GM04504 (cell line): Measurements from ENCODE around the gene HERPUD1.
"Not testable (repeated sequence)": the region's sequence is repeated elsewhere in the genome, so short reads cannot be mapped to it uniquely, and the experiment has no call there.

ENCODE experiments used
- DNase-seq: peaks from one replicate; pipeline ENCODE4 v3.0.0-alpha.2; 2012; ENCODE audit warnings: low read depth

The HERPUD1 gene, protein sequence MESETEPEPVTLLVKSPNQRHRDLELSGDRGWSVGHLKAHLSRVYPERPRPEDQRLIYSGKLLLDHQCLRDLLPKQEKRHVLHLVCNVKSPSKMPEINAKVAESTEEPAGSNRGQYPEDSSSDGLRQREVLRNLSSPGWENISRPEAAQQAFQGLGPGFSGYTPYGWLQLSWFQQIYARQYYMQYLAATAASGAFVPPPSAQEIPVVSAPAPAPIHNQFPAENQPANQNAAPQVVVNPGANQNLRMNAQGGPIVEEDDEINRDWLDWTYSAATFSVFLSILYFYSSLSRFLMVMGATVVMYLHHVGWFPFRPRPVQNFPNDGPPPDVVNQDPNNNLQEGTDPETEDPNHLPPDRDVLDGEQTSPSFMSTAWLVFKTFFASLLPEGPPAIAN

DNA sequence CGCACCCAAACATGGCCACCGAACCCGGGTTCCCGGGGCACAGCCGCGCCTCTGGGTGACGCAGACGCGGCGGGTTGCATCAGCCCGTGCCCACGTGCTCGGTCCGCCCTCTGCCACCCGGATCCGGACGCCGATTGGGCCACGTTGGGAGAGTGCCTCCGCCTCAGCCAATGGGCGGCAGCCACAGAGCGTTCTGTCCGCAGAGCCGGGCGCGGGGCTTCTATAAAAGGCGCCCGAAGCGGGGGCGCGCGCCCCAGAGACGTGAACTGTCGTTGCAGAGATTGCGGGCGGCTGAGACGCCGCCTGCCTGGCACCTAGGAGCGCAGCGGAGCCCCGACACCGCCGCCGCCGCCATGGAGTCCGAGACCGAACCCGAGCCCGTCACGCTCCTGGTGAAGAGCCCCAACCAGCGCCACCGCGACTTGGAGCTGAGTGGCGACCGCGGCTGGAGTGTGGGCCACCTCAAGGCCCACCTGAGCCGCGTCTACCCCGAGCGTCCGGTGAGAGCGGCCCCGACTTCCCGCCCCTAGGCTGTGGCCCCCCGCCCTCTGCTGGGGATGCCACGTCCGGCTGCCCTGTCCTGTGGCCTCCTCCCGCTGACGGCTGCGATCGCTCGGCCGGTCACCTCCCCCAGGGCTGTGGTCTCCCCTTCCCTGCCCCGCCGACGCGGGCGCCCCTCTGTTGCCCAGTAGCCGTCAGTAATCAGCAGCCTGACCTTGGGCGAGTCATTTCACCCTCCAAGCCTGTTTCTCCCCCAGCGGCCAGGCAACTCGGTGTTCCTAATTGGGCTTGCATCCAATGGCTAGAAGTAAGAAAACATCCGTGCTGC is at the start of gene HERPUD1:
HERPUD1 (plus strand) TSS at position 251 of the 829 bp plus-strand sequence; CDS start at position 354, 103 bp downstream.
- peak; percentile 97 for DNase-seq

DNA sequence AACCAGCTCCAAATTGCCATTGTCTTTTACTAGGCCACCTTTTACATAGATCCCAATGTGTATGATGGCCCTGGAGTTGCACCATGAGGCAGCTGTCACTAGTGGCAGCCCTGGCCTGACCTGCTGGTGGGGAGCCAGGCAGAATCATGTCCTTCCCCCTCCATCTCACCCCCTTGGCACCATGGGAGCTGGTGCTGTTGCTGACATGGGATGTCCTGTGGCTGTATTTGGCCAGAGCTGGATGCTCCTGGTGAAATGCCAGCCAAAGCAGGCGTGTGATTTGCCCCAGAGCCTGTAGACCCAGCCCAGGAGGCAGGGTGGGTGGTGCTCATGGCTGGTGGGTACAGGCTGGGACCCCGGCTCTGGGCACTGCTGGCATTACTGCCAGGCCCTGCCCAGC is 48.4 kb upstream of the HERPUD1 start:
- no peak for DNase-seq

DNA sequence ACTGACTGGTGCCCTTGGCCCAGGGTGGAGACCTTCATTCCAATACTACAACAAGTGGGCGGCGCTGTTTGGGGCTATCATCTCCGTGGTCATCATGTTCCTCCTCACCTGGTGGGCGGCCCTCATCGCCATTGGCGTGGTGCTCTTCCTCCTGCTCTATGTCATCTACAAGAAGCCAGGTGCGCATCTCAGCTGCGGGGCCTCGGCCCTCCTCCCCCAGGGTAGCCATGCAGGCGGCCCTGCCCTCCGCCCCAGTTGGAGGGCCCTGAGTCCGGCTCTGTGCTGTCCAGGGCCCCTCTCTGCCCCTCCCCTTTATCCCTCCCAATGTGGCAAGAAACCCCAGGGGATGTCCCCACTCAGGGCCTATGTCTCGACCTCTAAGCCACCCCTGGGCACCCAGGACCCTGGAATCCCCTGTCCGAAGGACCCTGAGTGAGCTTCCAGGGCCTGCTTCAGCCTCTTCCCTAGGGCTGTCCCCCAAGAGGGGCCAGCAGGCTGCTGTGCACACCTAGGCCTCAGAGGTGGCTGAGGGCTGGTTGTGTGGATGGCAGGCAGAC is 47.8 kb upstream of the HERPUD1 start:
- no peak for DNase-seq

DNA sequence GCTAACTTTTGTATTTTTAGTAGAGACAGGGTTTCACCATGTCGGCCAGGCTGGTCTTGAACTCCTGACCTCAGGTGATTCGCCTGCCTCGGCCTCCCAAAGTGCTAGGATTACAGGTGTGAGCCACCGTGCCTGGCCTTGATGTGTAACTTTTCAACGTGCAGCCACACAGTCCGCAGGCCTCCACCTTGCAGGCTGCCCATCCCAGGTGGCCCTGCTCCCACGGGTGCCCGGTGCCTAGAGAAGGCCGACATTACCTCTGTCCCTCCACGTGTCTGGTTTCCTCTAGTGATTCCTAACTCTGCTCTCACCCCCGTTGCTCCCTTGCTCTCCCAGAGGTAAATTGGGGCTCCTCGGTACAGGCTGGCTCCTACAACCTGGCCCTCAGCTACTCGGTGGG is 47.0 kb upstream of the HERPUD1 start:
- not testable (repeated sequence) for DNase-seq

DNA sequence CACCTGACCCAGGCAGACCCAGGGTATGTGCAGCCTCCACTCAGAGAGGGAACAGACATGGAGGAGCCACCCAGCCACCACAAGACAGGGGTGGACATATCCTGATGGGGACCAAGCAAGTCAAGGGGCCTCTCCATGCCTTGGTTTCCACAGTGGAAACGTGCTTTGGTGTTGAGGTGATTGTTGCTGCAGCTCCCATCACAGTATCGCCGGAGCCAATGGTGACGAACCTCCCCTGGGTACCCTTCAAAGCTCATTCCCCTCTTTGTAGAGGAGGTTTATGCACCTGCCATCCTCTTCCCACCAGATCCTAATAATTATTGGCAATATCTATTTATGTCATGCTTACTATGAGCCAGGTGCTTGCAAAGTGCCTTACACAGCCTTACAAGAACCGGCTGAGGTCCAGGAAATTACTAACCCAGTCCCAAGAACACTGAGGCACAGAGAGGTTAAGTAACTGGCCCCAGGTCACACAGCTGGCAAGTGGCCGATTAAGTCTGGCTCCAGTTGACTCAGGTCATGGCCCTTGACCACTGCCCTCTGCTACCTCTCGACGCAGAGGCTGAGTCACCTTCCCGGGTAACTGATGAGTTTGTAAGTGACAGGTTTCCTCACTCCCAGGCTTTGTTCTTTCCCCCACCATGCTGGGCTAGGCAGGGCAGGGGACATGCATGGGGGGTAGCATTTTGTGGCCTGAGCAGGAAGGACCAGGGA is 46.3 kb upstream of the HERPUD1 start:
- no peak for DNase-seq

DNA sequence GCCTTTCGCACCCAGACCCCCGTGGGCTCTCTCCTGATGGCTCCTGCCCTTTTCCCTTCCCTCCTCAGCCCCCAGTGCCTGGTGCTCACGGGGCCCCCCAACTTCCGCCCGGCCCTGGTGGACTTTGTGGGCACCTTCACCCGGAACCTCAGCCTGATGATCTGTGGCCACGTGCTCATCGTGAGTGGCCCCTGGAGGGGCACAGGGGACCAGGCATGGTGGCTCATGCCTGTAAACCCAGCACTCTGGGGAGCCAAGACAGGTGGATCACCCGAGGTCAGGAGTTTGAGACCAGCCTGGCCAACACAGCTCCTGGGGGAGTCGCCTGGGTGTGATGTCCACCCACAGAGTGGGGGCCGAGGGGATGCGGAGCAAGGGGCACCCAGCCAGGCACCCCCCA is 45.6 kb upstream of the HERPUD1 start:
- no peak for DNase-seq

DNA sequence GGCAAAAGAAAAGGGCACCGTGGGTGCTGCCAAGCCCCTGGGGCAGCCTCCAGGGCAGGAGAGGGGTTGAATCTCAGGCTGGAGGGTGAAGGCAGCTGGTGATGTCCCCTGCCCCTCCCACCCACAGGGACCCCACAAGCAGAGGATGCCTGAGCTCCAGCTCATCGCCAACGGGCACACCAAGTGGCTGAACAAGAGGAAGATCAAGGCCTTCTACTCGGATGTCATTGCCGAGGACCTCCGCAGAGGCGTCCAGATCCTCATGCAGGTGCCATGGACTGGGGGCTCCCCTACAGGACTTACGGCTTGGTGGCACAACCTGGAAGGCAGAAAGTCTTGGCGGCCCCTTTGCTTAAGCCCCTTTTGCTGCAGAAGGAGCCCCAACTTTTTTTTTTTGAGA is 45.1 kb upstream of the HERPUD1 start:
- no peak for DNase-seq

DNA sequence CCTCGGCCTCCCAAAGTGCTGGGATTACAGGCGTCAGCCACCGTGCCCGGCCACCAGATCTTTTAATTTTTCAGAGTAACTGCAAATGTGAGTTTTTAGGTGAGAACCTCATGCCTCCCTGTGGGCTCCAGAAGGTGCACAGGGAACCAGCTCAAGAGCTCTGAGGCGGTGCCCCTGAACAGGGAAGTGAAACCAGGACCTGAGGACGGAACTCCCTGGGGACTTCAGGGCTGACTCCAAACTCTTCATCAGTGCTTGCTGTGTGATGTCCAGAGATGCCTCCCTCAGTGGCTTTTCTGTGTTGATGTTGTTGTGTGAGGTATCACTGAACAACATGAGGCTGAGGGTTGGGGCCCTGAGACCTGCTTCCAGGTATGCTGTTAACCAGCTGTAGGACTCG is 43.1 kb upstream of the HERPUD1 start:
- no peak for DNase-seq

DNA sequence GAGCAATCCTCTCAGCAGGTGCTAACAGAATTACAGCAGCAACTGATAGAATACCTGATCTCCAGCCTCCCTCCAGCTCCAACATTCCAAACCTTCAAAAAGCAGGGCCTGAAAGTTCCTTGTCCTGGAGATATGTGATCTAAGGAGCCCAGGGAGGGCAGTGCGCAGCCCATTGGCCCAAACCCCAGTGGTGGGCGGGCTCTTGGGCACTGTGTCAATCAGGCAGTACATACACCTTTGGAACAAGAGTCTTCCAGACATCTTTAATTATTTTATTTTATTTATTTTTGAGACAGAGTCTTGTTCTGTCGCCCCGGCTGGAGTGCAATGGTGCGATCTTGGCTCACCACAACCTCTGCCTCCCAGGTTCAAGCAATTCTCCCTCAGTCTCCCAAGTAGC is 42.7 kb upstream of the HERPUD1 start:
- DNase-seq: no peak

DNA sequence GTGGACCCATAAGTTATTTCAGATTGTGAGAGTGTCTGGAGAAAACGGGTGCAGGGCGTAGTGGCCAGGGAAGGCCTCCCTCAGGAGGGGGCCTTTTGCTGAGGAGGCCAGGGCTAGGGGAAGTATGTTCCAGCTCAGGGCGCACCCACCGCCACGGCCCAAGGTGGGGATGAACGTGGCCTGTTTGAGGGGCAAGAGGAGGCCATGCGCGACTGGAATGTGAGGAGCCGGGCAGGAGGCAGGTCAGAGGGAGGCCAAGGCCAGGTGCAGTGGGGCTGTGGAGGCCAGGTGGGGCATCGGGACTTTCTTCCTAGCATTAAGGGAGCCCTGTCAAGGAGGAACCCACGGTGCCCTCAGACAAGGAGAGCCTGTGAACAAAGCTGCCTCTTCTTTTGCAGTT is 40.3 kb upstream of the HERPUD1 start:
- no peak for DNase-seq

DNA sequence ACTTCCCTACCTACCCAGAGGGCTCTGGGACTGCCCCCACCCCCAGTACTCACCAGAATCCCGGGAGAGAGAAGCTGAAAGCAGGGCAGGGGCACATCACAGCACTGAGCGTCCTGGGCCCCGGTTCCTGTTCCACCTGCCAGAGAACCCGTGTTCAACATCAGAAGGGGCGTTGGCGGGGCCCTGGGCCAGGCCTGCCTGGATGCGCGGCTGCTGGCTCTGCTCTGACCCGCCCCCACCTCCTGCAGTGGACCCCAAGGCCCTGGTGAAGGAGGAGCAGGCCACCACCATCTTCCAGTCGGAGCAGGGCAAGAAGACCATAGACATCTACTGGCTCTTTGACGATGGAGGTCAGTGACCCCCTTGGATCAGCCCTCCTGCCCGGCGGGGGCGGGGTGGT is 39.2 kb upstream of the HERPUD1 start:
- no peak for DNase-seq

DNA sequence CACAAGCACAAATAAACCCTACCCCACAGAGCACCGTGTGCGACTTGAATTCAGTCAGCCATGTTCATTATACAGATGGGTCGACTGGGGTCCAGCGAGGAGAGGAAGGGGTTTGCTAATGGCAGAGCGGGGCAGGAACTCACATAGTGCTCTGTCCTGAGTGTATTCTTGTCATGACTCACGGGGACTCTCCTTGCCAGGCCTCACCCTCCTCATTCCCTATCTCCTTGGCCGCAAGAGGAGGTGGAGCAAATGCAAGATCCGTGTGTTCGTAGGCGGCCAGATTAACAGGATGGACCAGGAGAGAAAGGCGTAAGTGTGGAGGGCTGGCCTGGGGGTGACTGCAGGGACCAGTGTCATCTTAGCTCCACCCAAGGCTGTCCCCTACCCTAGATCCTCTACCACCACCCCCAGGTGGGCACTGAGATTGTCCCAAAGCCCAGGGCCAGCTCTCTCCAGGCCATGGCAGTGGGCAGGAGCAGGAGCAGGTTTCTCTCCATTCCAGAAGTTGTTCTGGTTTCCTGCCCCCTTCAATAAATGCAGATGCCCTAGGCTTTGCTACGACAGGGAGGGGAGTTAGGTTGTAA is 37.5 kb upstream of the HERPUD1 start:
- no peak for DNase-seq

DNA sequence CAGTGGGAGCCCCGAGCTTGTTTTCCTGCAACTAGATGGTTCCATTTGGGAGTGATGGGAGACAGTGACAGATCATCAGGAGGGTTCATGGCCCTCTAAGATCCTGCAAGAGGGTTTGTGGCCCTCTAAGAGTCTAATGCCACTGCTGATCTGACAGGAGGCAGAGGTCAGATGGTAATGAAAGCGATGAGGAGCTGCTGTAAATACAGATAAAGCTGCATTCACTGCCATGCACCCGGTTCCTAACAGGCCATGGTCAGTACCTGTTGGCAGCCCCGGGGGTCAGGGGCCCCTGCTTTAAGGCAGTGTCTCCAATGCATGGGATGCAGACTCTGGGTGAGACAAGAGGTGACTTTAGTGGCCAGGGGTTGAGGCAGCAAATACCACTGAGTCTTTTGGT is 36.1 kb upstream of the HERPUD1 start:
- DNase-seq: no peak

DNA sequence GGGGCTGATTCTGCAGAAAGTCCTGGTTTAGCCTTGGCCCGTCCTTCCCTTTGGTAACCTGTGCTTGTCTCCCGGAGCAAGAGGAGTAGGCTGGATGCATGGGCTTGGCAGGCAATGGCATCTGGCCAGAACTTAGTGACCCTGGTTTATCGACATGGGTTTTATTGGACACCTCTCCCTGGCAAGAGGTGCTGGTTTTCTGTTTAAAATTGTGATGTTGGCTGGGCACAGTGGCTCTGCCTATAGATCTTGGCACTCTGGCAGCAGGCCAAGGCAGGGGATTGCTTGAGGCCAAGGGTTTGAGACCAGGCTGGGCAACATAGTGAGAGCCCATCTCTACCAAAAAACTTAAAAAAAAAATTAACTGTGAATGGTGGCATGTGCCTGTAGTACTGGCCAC is 35.7 kb upstream of the HERPUD1 start:
- DNase-seq: no peak

DNA sequence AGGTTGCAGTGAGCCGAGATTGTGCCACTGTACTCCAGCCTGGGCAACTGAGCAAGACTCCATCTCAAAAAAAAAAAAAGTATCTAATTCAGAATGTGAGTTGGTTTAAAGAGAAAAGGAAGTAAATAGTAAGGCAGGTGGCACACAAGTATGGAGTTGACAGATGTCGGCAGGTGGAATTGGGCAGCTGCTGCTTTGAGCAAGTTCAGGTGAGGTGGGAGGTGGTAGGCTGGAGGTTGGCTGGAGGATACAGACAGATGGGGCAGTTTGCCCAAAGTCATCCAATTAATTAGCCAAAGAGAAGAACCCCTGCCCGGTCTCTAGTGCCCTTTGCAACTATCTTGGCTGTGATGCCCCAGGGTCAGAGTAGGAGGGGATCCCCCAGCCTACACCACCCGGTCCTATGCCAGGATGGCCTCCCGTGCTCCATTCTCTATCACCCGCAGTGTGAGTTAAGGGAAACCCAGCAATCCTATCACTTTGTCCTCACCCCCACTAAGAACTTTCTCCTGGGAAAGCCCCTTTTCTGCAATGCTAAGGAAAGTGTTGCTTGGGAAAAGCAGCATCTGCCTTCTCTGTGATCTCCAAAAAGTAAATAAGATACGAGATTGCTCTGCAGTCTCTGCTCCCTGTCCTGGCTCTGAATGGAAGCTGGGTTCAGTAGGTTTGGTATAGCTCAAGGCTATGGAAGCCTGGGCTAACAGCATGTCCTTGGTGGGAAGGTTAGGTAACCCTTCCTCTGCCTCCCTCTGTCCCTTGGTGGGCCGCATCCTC is 34.7 kb upstream of the HERPUD1 start:
- no peak for DNase-seq

DNA sequence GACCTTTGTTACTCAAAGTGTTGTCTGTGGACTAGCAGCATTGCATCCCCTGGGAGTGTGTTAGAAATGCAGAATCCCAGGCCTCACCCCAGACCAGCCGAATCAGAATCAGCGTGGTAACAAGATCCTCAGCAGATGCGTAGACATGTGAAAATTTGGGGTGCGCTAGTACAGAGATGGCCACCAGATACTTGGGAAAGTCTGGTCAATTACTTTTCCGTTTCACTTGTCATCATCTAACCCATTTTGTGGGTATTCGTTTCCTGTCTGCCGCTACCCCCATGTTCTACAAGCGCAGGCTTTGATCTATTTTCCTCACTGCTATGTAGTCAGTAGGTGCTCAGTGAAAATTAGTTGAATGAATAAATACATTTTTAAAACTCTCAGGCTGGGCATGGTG is 33.1 kb upstream of the HERPUD1 start:
- no peak for DNase-seq

DNA sequence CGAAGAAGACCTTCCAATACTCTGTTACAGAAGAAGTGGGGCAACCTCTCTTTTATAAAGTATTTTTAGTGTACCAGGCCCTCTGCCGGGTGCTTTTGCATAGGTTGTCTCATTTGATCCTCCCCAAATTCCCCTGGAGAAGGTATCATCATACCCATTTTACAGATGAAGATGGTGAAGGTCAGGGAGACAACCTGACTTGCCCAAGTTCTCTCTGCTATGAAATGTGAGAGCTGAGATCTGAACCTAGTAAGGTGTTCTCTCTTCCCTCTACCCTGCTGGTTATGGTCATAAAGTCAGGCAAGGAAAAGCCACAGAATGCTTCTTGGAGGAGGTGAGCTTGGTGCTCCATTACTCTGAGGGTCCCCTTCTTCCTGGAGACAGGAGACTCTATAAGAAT is 28.1 kb upstream of the HERPUD1 start:
- no peak for DNase-seq

DNA sequence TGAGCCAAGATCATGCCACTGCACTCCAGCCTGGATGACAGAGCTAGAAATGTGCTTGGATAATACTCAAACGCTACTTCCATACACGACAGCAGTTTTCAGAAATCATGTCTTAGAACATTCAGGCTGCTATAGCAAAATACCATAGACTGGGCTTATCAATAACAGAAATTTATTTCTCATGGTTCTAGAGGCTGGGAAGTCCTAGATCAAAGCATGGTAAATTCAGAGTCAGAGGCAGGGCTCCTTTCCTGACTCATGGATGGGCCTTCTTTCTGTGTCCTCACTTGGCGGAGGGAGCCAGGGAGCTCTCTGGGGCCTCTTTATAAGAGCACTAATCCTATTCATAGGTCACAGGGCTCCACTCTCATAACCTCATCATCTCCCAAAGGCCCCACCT is 24.5 kb upstream of the HERPUD1 start:
- DNase-seq: no peak

DNA sequence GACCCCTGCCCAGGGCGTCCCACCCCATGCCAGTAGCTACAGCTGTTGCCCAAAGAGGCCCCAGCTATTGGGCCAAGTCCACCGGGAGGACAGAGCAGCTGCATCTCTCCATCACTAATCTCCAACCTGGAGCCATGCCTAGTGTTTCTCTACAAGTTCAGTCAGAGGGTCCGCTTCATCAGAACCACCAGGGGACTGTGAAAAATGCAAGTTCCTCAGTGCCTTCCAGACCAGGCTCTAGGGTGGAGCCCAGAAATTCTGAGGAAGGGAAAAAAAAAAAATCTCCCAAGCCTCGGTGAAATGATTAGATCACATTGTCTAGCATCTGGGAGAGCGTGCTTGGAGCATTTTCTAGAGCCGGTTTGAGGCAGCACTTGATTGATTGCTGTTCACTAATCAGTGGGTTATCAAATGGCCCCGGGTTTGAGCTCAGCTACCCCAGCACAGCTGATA is 22.4 kb upstream of the HERPUD1 start:
- DNase-seq: no peak

DNA sequence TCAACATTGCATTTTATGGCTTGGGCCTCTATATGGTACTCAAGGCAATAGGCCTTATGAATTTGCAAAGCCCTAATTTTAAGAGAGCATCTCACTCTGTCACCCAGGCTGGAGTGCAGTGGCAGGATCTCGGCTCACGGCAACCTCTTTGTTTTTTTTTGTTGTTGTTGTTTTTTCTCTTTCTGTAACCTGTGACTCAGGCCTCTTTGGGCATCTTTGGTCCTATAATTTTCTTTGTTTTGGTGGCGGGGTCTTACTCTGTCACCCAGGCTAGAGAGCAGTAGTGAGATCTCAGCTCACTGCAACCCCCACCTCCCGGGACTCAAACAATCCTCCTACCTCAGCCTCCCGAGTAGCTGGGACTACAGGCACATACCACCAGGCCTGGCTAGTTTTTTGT is 21.8 kb upstream of the HERPUD1 start:
- no peak for DNase-seq
